Measurements from ENCODE around the gene ZNF579.

- TF ChIP-seq CBFB (IDR thresholded peaks at IDR 0.05; ENCODE audit: low read depth) (no peak), CTCF (IDR thresholded peaks at IDR 0.05 in 2 of 3, conservative IDR thresholded peaks at IDR 0.05 in 1 of 3; ENCODE audit: control insufficient read depth in 2 of 3, extremely low read depth in 1 of 3, insufficient read depth in 1 of 3, low read depth in 3 of 3, low read length in 3 of 3) (no peak), SPI1 (IDR thresholded peaks at IDR 0.05; ENCODE audit: borderline replicate concordance, insufficient read depth, low read depth, low read length) (no peak), USF1 (IDR thresholded peaks at IDR 0.05; ENCODE audit: borderline replicate concordance, extremely low read length, insufficient read depth, low read depth, low read length) (no peak), NFIC (IDR thresholded peaks at IDR 0.05; ENCODE audit: low read depth, low read length) (no peak), POLR2AphosphoS5 (IDR thresholded peaks at IDR 0.05; ENCODE audit: low read length) (no peak), PBX3 (IDR thresholded peaks at IDR 0.05; ENCODE audit: insufficient replicate concordance, low read depth, low read length) (no peak), HDGF (IDR thresholded peaks at IDR 0.05) (no peak), HCFC1 (IDR thresholded peaks at IDR 0.05; ENCODE audit: low read length) (no peak), YY1 (IDR thresholded peaks at IDR 0.05; ENCODE audit: low read depth, low read length) (no peak), RFX5 (IDR thresholded peaks at IDR 0.05; ENCODE audit: low read depth, low read length) (no peak)
Observed at GRCh38 chr19:55578031-55578760, 2.5 kb downstream of the ZNF579 start.
